SU-DHL-6 (cell line): Measurements from ENCODE around the gene GPR107.

Source experiments
- H2AFZ ChIP-seq: fragments of 200-600 bp; sonication (generic); 2 replicates; pipeline ENCODE4 v1.6.1; 2014; ENCODE audit warnings: low read depth, mild to moderate bottlenecking, moderate library complexity, mixed read lengths, antibody characterized with exemption, low read length; ENCODE audit not compliant: severe bottlenecking
- H3F3A ChIP-seq: fragments of 200-600 bp; shearing (Covaris generic); 2 replicates; pipeline ENCODE4 v1.6.0; 2016; ENCODE audit warnings: antibody characterized with exemption, mild to moderate bottlenecking; ENCODE audit not compliant: insufficient read depth
- H3K27ac ChIP-seq: fragments of 200-600 bp; sonication (generic); 2 replicates; pipeline ENCODE4 v1.5.1; 2016; ENCODE audit warnings: low read depth, mild to moderate bottlenecking, low read length, moderate library complexity, mixed read lengths
- H3K27me3 ChIP-seq: fragments of 200-600 bp; sonication (generic), shearing (Covaris generic); 2 replicates; pipeline ENCODE4 v1.6.0; 2014; ENCODE audit warnings: mild to moderate bottlenecking, low read length
- H3K36me3 ChIP-seq: fragments of 200-600 bp; sonication (generic); 2 replicates; pipeline ENCODE4 v1.6.1; 2014; ENCODE audit warnings: mild to moderate bottlenecking, low read length, mixed read lengths
- H3K4me2 ChIP-seq: fragments of 300-600, 200-600 bp; shearing (Covaris generic), sonication (generic); 2 replicates; pipeline ENCODE4 v1.6.0; 2014; ENCODE audit warnings: low read length, low read depth, mild to moderate bottlenecking; ENCODE audit not compliant: poor library complexity, severe bottlenecking
- H3K4me3 ChIP-seq: fragments of 200-600 bp; sonication (generic); 2 replicates; pipeline ENCODE4 v1.5.1; 2014; ENCODE audit warnings: antibody characterized with exemption, low read length, mild to moderate bottlenecking, mixed read lengths; ENCODE audit not compliant: insufficient read depth, poor library complexity, severe bottlenecking
- H3K79me2 ChIP-seq: fragments of 200-600 bp; sonication (generic); 2 replicates; pipeline ENCODE4 v1.6.1; 2014; ENCODE audit warnings: mild to moderate bottlenecking, low read length, moderate library complexity; ENCODE audit not compliant: insufficient read depth
- H3K9ac ChIP-seq: fragments of 200-600 bp; sonication (generic); 2 replicates; pipeline ENCODE4 v1.7.0; 2014; ENCODE audit warnings: mild to moderate bottlenecking, low read length
- H3K9me2 ChIP-seq: fragments of 200-600 bp; sonication (generic); replicated peaks from 2 replicates; pipeline ENCODE4 v1.6.1; 2014; ENCODE audit warnings: low read length; ENCODE audit not compliant: insufficient read depth
- H3K9me3 ChIP-seq: fragments of 200-600 bp; sonication (generic); 2 replicates; pipeline ENCODE4 v1.6.1; 2014; ENCODE audit warnings: low read length, mixed read lengths; ENCODE audit not compliant: insufficient read depth
- H4K20me1 ChIP-seq: fragments of 200-600 bp; sonication (generic); 2 replicates; pipeline ENCODE4 v1.6.1; 2014; ENCODE audit warnings: low read depth, mild to moderate bottlenecking, antibody characterized with exemption, low read length, moderate library complexity, mixed read lengths
- EZH2phosphoT487 ChIP-seq: fragments of 200-600 bp; sonication (generic), shearing (Covaris generic); conservative IDR thresholded peaks from 2 replicates; pipeline ENCODE4 v1.6.1; 2018; ENCODE audit warnings: mild to moderate bottlenecking, antibody characterized with exemption, low read length, moderate library complexity, mixed read lengths
- TF ChIP-seq, protein P1 (sequence below): fragments of 200-600 bp; sonication (generic); IDR thresholded peaks from one replicate; pipeline ENCODE4 v1.5.1; 2017; ENCODE audit warnings: antibody characterized with exemption, mild to moderate bottlenecking, low read length, moderate library complexity; ENCODE audit not compliant: insufficient read depth, poor library complexity, severe bottlenecking

The GPR107 gene

DNA sequence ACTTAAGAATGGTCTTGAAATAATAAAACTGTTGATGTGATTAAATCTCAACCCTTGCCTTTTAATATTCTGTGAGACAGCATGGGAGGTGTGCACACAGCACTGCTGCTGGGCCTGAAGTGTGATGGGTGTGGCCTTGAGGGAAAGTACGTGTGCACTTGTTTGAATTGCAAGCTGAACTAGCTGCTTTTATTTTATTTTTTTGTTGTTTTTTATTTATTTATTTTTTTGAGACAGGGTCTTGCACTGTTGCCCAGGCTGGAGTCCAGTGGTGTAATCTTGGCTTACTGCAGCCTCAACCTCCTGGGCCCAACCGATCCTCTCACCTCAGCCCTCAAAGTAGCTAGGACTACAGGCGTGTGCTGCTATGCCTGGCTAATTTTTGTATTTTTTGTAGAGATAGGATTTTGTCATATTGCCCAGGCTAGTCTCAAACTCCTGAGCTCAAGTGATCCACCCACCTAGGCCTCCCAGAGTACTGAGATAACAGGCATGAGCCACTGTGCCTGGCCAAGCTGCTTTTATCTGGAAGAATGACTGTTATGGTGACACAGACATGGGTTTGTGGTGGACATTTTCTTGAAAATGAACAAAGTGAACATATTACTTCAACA lies 58.9 kb downstream of the GPR107 start:
- Histone ChIP-seq H3K4me2 (no peak overlapping the region), H3K9ac (no peak overlapping the region), H3K27ac (no peak overlapping the region), H3K4me3 (no peak overlapping the region), H3K36me3 (no peaks in the 10 kb centered on the region), H4K20me1 (no peaks in the 10 kb centered on the region), H3K9me3 (no peaks in the 10 kb centered on the region), H3F3A (no peaks in the 10 kb centered on the region), H3K27me3 (no peaks in the 10 kb centered on the region), H3K79me2 (no peaks in the 10 kb centered on the region), H2AFZ (no peak overlapping the region), H3K9me2 (no peaks in the 10 kb centered on the region)
- TF ChIP-seq, protein P1, sequence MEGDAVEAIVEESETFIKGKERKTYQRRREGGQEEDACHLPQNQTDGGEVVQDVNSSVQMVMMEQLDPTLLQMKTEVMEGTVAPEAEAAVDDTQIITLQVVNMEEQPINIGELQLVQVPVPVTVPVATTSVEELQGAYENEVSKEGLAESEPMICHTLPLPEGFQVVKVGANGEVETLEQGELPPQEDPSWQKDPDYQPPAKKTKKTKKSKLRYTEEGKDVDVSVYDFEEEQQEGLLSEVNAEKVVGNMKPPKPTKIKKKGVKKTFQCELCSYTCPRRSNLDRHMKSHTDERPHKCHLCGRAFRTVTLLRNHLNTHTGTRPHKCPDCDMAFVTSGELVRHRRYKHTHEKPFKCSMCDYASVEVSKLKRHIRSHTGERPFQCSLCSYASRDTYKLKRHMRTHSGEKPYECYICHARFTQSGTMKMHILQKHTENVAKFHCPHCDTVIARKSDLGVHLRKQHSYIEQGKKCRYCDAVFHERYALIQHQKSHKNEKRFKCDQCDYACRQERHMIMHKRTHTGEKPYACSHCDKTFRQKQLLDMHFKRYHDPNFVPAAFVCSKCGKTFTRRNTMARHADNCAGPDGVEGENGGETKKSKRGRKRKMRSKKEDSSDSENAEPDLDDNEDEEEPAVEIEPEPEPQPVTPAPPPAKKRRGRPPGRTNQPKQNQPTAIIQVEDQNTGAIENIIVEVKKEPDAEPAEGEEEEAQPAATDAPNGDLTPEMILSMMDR, result no peak
- TF ChIP-seq EZH2phosphoT487, result no peak

DNA sequence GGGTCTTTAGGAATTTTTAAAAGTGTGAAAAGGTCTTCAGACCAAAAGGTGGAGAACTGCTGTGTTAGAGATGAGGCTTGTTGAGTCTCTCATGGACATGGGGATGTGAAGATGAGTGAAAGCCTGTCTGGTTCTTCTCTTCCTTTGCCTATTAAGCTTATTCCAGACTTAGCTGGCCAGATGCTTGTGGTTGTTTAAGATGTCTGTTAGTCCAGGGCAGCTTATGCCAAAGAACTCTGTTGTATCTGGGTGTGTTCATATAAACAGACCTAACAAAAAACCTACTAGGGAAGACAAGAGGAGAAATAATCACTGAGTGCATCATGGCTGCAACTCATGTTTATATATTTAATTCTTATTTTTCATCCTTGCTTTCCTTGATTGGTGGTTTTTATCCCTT lies 61.0 kb downstream of the GPR107 start:
- no peak overlapping the region for H3K9ac ChIP-seq
- H3K4me2 ChIP-seq, result no peak overlapping the region
- no peaks in the 10 kb centered on the region for H3K79me2 ChIP-seq
- no peaks in the 10 kb centered on the region for H3K36me3 ChIP-seq
- no peak overlapping the region for H3K4me3 ChIP-seq
- H3K9me3 ChIP-seq, result no peaks in the 10 kb centered on the region
- H3K27ac ChIP-seq, result no peak overlapping the region
- H3F3A ChIP-seq, result no peaks in the 10 kb centered on the region
- H3K9me2 ChIP-seq, result no peaks in the 10 kb centered on the region
- TF ChIP-seq EZH2phosphoT487, result no peak
- TF ChIP-seq, protein P1, result no peak
- H4K20me1 ChIP-seq, result no peaks in the 10 kb centered on the region
- H2AFZ ChIP-seq, result no peak overlapping the region
- no peaks in the 10 kb centered on the region for H3K27me3 ChIP-seq

DNA sequence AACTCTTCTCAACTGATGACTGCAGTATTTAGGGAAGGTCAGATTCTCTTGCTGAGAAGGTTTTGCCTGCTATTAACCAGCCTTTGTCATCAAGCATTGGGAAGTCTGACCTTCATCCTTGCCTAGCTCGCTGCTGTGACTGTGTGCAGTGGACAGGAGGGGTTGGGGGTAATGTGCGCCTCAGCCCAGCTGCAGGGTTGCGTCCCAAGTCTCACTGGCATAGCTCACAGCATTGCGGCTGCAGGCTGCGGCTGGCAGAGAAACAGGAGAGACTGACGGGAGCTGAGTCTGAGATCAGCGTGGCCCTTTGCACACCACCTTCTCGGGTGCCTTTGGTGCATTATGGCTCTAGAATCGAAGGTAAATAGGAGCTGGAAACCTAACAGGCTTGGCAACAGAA lies 62.6 kb downstream of the GPR107 start:
- Histone ChIP-seq H3K27ac (no peak overlapping the region), H3K36me3 (no peaks in the 10 kb centered on the region), H3F3A (no peaks in the 10 kb centered on the region), H3K79me2 (no peaks in the 10 kb centered on the region), H3K4me2 (no peak overlapping the region), H3K9me2 (no peaks in the 10 kb centered on the region), H3K27me3 (no peaks in the 10 kb centered on the region), H3K4me3 (no peak overlapping the region), H4K20me1 (no peaks in the 10 kb centered on the region), H3K9me3 (no peaks in the 10 kb centered on the region), H2AFZ (no peak overlapping the region), H3K9ac (no peak overlapping the region)
- TF ChIP-seq, protein P1, result no peak
- no peak for TF ChIP-seq EZH2phosphoT487
